ENCODE results near the gene USHBP1.

DNA sequence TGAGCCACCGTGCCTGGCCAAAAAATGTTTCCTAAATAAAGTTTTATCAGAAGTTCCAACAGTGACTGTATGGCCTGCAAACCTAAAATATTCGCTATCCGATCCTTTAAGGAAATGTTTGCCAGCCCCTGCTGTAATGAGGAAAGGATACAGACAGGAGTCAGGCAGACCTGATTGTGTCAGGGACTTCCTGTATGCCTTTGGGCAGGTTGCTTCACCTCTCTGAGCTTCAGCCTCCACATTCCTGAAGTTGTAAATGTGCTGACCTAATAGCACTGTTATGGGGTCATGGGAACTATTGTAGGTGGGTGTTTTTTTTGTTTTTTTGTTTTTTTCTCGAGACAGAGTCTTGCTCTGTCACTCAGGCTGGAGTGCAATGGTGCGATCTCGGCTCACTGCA, 32.4 kb upstream of the USHBP1 start:
- TF ChIP-seq, protein P1, sequence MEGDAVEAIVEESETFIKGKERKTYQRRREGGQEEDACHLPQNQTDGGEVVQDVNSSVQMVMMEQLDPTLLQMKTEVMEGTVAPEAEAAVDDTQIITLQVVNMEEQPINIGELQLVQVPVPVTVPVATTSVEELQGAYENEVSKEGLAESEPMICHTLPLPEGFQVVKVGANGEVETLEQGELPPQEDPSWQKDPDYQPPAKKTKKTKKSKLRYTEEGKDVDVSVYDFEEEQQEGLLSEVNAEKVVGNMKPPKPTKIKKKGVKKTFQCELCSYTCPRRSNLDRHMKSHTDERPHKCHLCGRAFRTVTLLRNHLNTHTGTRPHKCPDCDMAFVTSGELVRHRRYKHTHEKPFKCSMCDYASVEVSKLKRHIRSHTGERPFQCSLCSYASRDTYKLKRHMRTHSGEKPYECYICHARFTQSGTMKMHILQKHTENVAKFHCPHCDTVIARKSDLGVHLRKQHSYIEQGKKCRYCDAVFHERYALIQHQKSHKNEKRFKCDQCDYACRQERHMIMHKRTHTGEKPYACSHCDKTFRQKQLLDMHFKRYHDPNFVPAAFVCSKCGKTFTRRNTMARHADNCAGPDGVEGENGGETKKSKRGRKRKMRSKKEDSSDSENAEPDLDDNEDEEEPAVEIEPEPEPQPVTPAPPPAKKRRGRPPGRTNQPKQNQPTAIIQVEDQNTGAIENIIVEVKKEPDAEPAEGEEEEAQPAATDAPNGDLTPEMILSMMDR (IDR thresholded peaks at IDR 0.05): no peak
- TF ChIP-seq, protein P2, sequence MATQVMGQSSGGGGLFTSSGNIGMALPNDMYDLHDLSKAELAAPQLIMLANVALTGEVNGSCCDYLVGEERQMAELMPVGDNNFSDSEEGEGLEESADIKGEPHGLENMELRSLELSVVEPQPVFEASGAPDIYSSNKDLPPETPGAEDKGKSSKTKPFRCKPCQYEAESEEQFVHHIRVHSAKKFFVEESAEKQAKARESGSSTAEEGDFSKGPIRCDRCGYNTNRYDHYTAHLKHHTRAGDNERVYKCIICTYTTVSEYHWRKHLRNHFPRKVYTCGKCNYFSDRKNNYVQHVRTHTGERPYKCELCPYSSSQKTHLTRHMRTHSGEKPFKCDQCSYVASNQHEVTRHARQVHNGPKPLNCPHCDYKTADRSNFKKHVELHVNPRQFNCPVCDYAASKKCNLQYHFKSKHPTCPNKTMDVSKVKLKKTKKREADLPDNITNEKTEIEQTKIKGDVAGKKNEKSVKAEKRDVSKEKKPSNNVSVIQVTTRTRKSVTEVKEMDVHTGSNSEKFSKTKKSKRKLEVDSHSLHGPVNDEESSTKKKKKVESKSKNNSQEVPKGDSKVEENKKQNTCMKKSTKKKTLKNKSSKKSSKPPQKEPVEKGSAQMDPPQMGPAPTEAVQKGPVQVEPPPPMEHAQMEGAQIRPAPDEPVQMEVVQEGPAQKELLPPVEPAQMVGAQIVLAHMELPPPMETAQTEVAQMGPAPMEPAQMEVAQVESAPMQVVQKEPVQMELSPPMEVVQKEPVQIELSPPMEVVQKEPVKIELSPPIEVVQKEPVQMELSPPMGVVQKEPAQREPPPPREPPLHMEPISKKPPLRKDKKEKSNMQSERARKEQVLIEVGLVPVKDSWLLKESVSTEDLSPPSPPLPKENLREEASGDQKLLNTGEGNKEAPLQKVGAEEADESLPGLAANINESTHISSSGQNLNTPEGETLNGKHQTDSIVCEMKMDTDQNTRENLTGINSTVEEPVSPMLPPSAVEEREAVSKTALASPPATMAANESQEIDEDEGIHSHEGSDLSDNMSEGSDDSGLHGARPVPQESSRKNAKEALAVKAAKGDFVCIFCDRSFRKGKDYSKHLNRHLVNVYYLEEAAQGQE (IDR thresholded peaks at IDR 0.05; ENCODE audit: insufficient read depth in 1 of 2, low read depth in 2 of 2, low read length in 1 of 2): no peak
- no peak for TF ChIP-seq SIN3A (IDR thresholded peaks at IDR 0.05; ENCODE audit: borderline replicate concordance, insufficient read depth, low read depth, low read length)
- TF ChIP-seq POLR2AphosphoS5 (IDR thresholded peaks at IDR 0.05; ENCODE audit: low read depth, low read length): no peak
- no peak for TF ChIP-seq TCF7L2 (IDR thresholded peaks at IDR 0.05; ENCODE audit: low read depth, low read length)
